ENCODE measurements around the gene SEPTIN10. TPM values are rescaled to one million over a fixed set of nuclear protein-coding genes. Genes with fewer than 3 reads are reported as not detected.

SEPTIN10 gene
- total and polyA plus RNA-seq, 5 donors from 2014 or later: 1.1 to 5.6 (median 4.8) TPM

GRCh38 chr2:109521233-109522062, 92.3 kb downstream of the SEPTIN10 start:
- no peaks in the 10 kb centered on the region for H3K27me3 ChIP-seq (ENCODE audit: control insufficient read depth, insufficient read depth, low read length)
- H3K27me3 Mint-ChIP-seq: peaks cover 4% of the 10 kb centered on the region

GRCh38 chr2:109519513-109519912, 94.3 kb downstream of the SEPTIN10 start:
- Histone ChIP-seq H3K27me3 (ENCODE audit: control insufficient read depth, insufficient read depth, low read length) (no peaks in the 10 kb centered on the region), H3K4me1 (ENCODE audit: control insufficient read depth, insufficient read depth, low read length, poor library complexity, severe bottlenecking) (no peaks in the 10 kb centered on the region), H3K9me3 (ENCODE audit: control insufficient read depth in 2 of 2, low read length in 2 of 2) (no peaks in the 10 kb centered on the region), H3K27ac (ENCODE audit: insufficient read depth, low read length, poor library complexity, severe bottlenecking) (no peak overlapping the region), H3K4me3 (ENCODE audit: low read depth, low read length) (no peak overlapping the region), H3K36me3 (ENCODE audit: control insufficient read depth, insufficient read depth, low read length) (no peaks in the 10 kb centered on the region)
- ATAC-seq (ENCODE audit: low read depth in 2 of 2): no peak
- Mint-ChIP-seq H3K27ac (no peak overlapping the region), H3K4me1 (peaks cover 0 to 3% (median 0%) of the 10 kb centered on the region in 4 donors), H3K4me3 (no peak overlapping the region), H3K9me3 (no peaks in the 10 kb centered on the region), H3K36me3 (no peaks in the 10 kb centered on the region), H3K27me3 (peaks cover 4% of the 10 kb centered on the region)
- DNase-seq: no peak

More at GRCh38 chr2:109521233-109522062, 92.3 kb downstream of the SEPTIN10 start:
- Histone ChIP-seq H3K4me1 (ENCODE audit: control insufficient read depth, insufficient read depth, low read length, poor library complexity, severe bottlenecking) (no peaks in the 10 kb centered on the region), H3K9me3 (ENCODE audit: control insufficient read depth in 2 of 2, low read length in 2 of 2) (no peaks in the 10 kb centered on the region), H3K36me3 (ENCODE audit: control insufficient read depth, insufficient read depth, low read length) (no peaks in the 10 kb centered on the region), H3K27ac (ENCODE audit: insufficient read depth, low read length, poor library complexity, severe bottlenecking) (no peak overlapping the region), H3K4me3 (ENCODE audit: low read depth, low read length) (no peak overlapping the region)
- H3K4me1 Mint-ChIP-seq: peaks cover 0 to 3% (median 0%) of the 10 kb centered on the region in 4 donors
- H3K36me3 Mint-ChIP-seq: no peaks in the 10 kb centered on the region
- no peaks in the 10 kb centered on the region for H3K9me3 Mint-ChIP-seq
- ATAC-seq (ENCODE audit: low read depth in 2 of 2) (no peak), DNase-seq (no peak)
- no peak overlapping the region for H3K27ac Mint-ChIP-seq
- no peak overlapping the region for H3K4me3 Mint-ChIP-seq

- Histone ChIP-seq H3K27ac (ENCODE audit: insufficient read depth, low read length, poor library complexity, severe bottlenecking) (no peak overlapping the region), H3K36me3 (ENCODE audit: control insufficient read depth, insufficient read depth, low read length) (no peaks in the 10 kb centered on the region), H3K4me1 (ENCODE audit: control insufficient read depth, insufficient read depth, low read length, poor library complexity, severe bottlenecking) (no peaks in the 10 kb centered on the region), H3K27me3 (ENCODE audit: control insufficient read depth, insufficient read depth, low read length) (no peaks in the 10 kb centered on the region), H3K9me3 (ENCODE audit: control insufficient read depth in 2 of 2, low read length in 2 of 2) (no peaks in the 10 kb centered on the region), H3K4me3 (ENCODE audit: low read depth, low read length) (no peak overlapping the region)
- no peaks in the 10 kb centered on the region for H3K27me3 Mint-ChIP-seq
- H3K36me3 Mint-ChIP-seq: no peaks in the 10 kb centered on the region
- ATAC-seq (ENCODE audit: low read depth in 2 of 2): no peak
- no peaks in the 10 kb centered on the region for H3K9me3 Mint-ChIP-seq
- peaks cover 0 to 13% (median 4%) of the 10 kb centered on the region in 4 donors for H3K4me1 Mint-ChIP-seq
- peak overlapping the region in 1 of 3 donors; percentile 62 for H3K27ac Mint-ChIP-seq
- no peak for DNase-seq
- H3K4me3 Mint-ChIP-seq: no peak overlapping the region
These were observed 96.5 kb downstream of the SEPTIN10 start for GRCh38 chr2:109517118-109517889.

- no peaks in the 10 kb centered on the region for H3K36me3 ChIP-seq (ENCODE audit: control insufficient read depth, insufficient read depth, low read length)
These were observed 97.2 kb downstream of the SEPTIN10 start for GRCh38 chr2:109516445-109517117.

GRCh38 chr2:109514857-109515256, 98.9 kb downstream of the SEPTIN10 start:
- no peak overlapping the region for H3K4me3 Mint-ChIP-seq
- Histone ChIP-seq H3K4me1 (ENCODE audit: control insufficient read depth, insufficient read depth, low read length, poor library complexity, severe bottlenecking) (no peaks in the 10 kb centered on the region), H3K9me3 (ENCODE audit: control insufficient read depth in 2 of 2, low read length in 2 of 2) (no peaks in the 10 kb centered on the region), H3K36me3 (ENCODE audit: control insufficient read depth, insufficient read depth, low read length) (no peaks in the 10 kb centered on the region), H3K27me3 (ENCODE audit: control insufficient read depth, insufficient read depth, low read length) (no peaks in the 10 kb centered on the region), H3K27ac (ENCODE audit: insufficient read depth, low read length, poor library complexity, severe bottlenecking) (no peak overlapping the region), H3K4me3 (ENCODE audit: low read depth, low read length) (no peak overlapping the region)
- H3K27ac Mint-ChIP-seq: no peak overlapping the region
- ATAC-seq (ENCODE audit: low read depth in 2 of 2) (no peak), DNase-seq (no peak)
- no peaks in the 10 kb centered on the region for H3K36me3 Mint-ChIP-seq
- no peaks in the 10 kb centered on the region for H3K9me3 Mint-ChIP-seq
- H3K27me3 Mint-ChIP-seq: no peaks in the 10 kb centered on the region
- H3K4me1 Mint-ChIP-seq: peaks cover 0 to 17% (median 6%) of the 10 kb centered on the region in 4 donors

More at GRCh38 chr2:109516445-109517117, 97.2 kb downstream of the SEPTIN10 start:
- H3K9me3 Mint-ChIP-seq: no peaks in the 10 kb centered on the region
- ATAC-seq (ENCODE audit: low read depth in 2 of 2): no peak
- H3K4me1 Mint-ChIP-seq: peaks cover 0 to 13% (median 4%) of the 10 kb centered on the region in 4 donors
- Histone ChIP-seq H3K4me1 (ENCODE audit: control insufficient read depth, insufficient read depth, low read length, poor library complexity, severe bottlenecking) (no peaks in the 10 kb centered on the region), H3K4me3 (ENCODE audit: low read depth, low read length) (no peak overlapping the region), H3K27ac (ENCODE audit: insufficient read depth, low read length, poor library complexity, severe bottlenecking) (no peak overlapping the region), H3K9me3 (ENCODE audit: control insufficient read depth in 2 of 2, low read length in 2 of 2) (no peaks in the 10 kb centered on the region), H3K27me3 (ENCODE audit: control insufficient read depth, insufficient read depth, low read length) (no peaks in the 10 kb centered on the region)
- H3K27me3 Mint-ChIP-seq: no peaks in the 10 kb centered on the region
- DNase-seq: no peak
- no peaks in the 10 kb centered on the region for H3K36me3 Mint-ChIP-seq
- H3K4me3 Mint-ChIP-seq: no peak overlapping the region
- H3K27ac Mint-ChIP-seq: no peak overlapping the region

GRCh38 chr2:109513749-109514588, 99.8 kb downstream of the SEPTIN10 start:
- Mint-ChIP-seq H3K27ac (peak overlapping the region in 2 of 3 donors; percentile 13 to 78), H3K4me1 (peaks cover 0 to 18% (median 6%) of the 10 kb centered on the region in 4 donors), H3K36me3 (no peaks in the 10 kb centered on the region), H3K27me3 (no peaks in the 10 kb centered on the region), H3K4me3 (no peak overlapping the region), H3K9me3 (no peaks in the 10 kb centered on the region)
- ATAC-seq (ENCODE audit: low read depth in 2 of 2): no peak
- Histone ChIP-seq H3K9me3 (ENCODE audit: control insufficient read depth in 2 of 2, low read length in 2 of 2) (no peaks in the 10 kb centered on the region), H3K4me1 (ENCODE audit: control insufficient read depth, insufficient read depth, low read length, poor library complexity, severe bottlenecking) (no peaks in the 10 kb centered on the region), H3K27ac (ENCODE audit: insufficient read depth, low read length, poor library complexity, severe bottlenecking) (no peak overlapping the region), H3K36me3 (ENCODE audit: control insufficient read depth, insufficient read depth, low read length) (no peaks in the 10 kb centered on the region), H3K27me3 (ENCODE audit: control insufficient read depth, insufficient read depth, low read length) (no peaks in the 10 kb centered on the region), H3K4me3 (ENCODE audit: low read depth, low read length) (no peak overlapping the region)
- DNase-seq: no peak

- Mint-ChIP-seq H3K4me1 (peaks cover 0 to 17% (median 6%) of the 10 kb centered on the region in 4 donors), H3K27ac (peak overlapping the region in 2 of 3 donors; percentile 13 to 78), H3K27me3 (no peaks in the 10 kb centered on the region), H3K9me3 (no peaks in the 10 kb centered on the region), H3K36me3 (no peaks in the 10 kb centered on the region), H3K4me3 (no peak overlapping the region)
- DNase-seq (no peak), ATAC-seq (ENCODE audit: low read depth in 2 of 2) (no peak)
- Histone ChIP-seq H3K9me3 (ENCODE audit: control insufficient read depth in 2 of 2, low read length in 2 of 2) (no peaks in the 10 kb centered on the region), H3K27me3 (ENCODE audit: control insufficient read depth, insufficient read depth, low read length) (no peaks in the 10 kb centered on the region), H3K27ac (ENCODE audit: insufficient read depth, low read length, poor library complexity, severe bottlenecking) (no peak overlapping the region), H3K36me3 (ENCODE audit: control insufficient read depth, insufficient read depth, low read length) (no peaks in the 10 kb centered on the region), H3K4me3 (ENCODE audit: low read depth, low read length) (no peak overlapping the region), H3K4me1 (ENCODE audit: control insufficient read depth, insufficient read depth, low read length, poor library complexity, severe bottlenecking) (no peaks in the 10 kb centered on the region)
These were observed 100.5 kb downstream of the SEPTIN10 start for GRCh38 chr2:109513230-109513629.
